Gastroesophageal sphincter (tissue), 3 donors: Measurements from ENCODE around the gene KRTAP2-2.

Source experiments
- POLR2A ChIP-seq, 2 donors: fragments of 450-650 bp; IDR thresholded peaks; one replicate each; pipeline ENCODE4 v1.6.1; 2017; ENCODE audit warnings: antibody characterized with exemption in 2 of 2, mild to moderate bottlenecking in 2 of 2, moderate library complexity in 1 of 2
- TF ChIP-seq, protein P1 (sequence below), 4 experiments: fragments of 200-600 bp in 2 of 4; fragments of 450-650 bp in 2 of 4; sonication (generic) in 1 of 4; IDR thresholded peaks; one replicate each; pipeline ENCODE4 v1.5.1; 2017 to 2019; ENCODE audit warnings: antibody characterized with exemption in 4 of 4, mild to moderate bottlenecking in 2 of 4, moderate library complexity in 2 of 4

DNA sequence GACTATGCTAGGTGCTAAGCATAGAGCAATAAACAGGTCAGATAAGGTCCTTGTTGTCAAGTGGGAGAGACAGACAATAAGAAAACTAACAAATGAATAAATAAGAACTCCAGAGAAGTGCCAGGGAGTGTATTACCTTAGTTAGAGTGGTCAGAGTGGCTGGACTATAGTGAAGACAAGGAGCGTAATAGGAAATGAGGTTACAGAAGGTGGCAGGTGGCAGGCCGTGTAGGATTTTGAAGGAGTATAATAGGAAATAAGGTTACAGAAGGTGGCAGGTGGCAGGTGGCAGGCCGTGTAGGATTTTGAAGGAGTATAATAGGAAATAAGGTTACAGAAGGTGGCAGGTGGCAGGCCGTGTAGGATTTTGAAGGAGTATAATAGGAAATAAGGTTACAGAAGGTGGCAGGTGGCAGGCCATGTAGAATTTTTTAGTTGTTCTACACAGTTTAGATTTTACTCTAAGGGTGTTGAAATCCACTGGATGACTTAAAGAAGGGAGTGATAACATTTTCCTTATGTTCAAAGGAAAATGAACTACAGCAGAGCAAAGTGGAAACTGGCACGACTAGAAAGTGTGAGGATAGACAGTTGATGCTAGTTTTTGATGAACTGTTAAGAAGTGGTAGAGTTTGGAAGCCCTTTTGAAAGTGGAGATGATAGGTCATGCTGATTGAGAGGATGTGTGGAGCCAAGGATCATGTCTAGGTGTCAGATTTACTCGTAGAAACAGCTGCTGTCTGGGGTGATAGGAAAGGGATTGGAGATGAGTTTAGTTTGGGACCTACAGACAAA is 42.5 kb downstream of the KRTAP2-2 start:
- TF ChIP-seq POLR2A (IDR thresholded peaks at IDR 0.05): no peak
- TF ChIP-seq, protein P1, sequence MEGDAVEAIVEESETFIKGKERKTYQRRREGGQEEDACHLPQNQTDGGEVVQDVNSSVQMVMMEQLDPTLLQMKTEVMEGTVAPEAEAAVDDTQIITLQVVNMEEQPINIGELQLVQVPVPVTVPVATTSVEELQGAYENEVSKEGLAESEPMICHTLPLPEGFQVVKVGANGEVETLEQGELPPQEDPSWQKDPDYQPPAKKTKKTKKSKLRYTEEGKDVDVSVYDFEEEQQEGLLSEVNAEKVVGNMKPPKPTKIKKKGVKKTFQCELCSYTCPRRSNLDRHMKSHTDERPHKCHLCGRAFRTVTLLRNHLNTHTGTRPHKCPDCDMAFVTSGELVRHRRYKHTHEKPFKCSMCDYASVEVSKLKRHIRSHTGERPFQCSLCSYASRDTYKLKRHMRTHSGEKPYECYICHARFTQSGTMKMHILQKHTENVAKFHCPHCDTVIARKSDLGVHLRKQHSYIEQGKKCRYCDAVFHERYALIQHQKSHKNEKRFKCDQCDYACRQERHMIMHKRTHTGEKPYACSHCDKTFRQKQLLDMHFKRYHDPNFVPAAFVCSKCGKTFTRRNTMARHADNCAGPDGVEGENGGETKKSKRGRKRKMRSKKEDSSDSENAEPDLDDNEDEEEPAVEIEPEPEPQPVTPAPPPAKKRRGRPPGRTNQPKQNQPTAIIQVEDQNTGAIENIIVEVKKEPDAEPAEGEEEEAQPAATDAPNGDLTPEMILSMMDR (IDR thresholded peaks at IDR 0.05): no peak
